Thoracic aorta (tissue), 2 donors: ENCODE measurements around the gene LGI4. TPM values are rescaled to one million over a fixed set of nuclear protein-coding genes. Genes with fewer than 3 reads are reported as not detected.

Experiments used
- total RNA-seq, 2 donors: library from RNA; depleted of rRNA; stranded (reverse); fragments of >200 nt; gene quantifications; one replicate each; pipeline versions ENCODE4 v1.1.0 to v1.2.3, GENCODE V29; 2016

LGI4 gene
- total RNA-seq, 2 donors from 2014 or later: 7.9 to 17.4 TPM

Other genes with a start within 250 kb of the LGI4 start
- 1 to 10 TPM; 1.5 to 1.7 TPM for gene ZNF30, start 208.2 kb downstream of the LGI4 start, total RNA-seq
- gene ZNF792, start 170.8 kb downstream of the LGI4 start, total RNA-seq: 1 to 10 TPM; 5.5 to 8.5 TPM
- 10 to 100 TPM; 42.9 to 83.5 TPM for gene GRAMD1A, start 134.7 kb downstream of the LGI4 start, total RNA-seq
- gene SCN1B, start 104.6 kb downstream of the LGI4 start, total RNA-seq: 10 to 100 TPM; 25.1 to 26.0 TPM
- gene HPN, start 93.3 kb downstream of the LGI4 start, total RNA-seq: 1 to 10 TPM in 1 of 2 donors, under 1 TPM in 1; 0.35 to 5.4 TPM
- 1 to 10 TPM in 1 of 2 donors, under 1 TPM in 1; 0.68 to 6.4 TPM for gene FXYD3, start 19.2 kb downstream of the LGI4 start, total RNA-seq
- 10 to 100 TPM; 50.7 to 65.8 TPM for gene FXYD1, start 3.8 kb upstream of the LGI4 start, total RNA-seq
- not detected for gene FXYD7, start 8.2 kb upstream of the LGI4 start, total RNA-seq
- gene FXYD5, start 19.7 kb upstream of the LGI4 start, total RNA-seq: 100 to 1,000 TPM in 1 of 2 donors, 10 to 100 TPM in 1; 65.0 to 106 TPM
- gene FAM187B, start 93.7 kb upstream of the LGI4 start, total RNA-seq: not detected
- 1 to 10 TPM; 7.6 to 9.3 TPM for gene LSR, start 113.9 kb upstream of the LGI4 start, total RNA-seq
- 100 to 1,000 TPM in 1 of 2 donors, 10 to 100 TPM in 1; 90.4 to 143 TPM for gene USF2, start 133.9 kb upstream of the LGI4 start, total RNA-seq
- under 1 TPM in 1 of 2 donors, not detected in 1; 0.28 TPM for gene HAMP, start 147.5 kb upstream of the LGI4 start, total RNA-seq
- 1 to 10 TPM in 1 of 2 donors, not detected in 1; 2.8 TPM for gene MAG, start 157.1 kb upstream of the LGI4 start, total RNA-seq
- gene CD22, start 194.1 kb upstream of the LGI4 start, total RNA-seq: 1 to 10 TPM; 1.4 to 3.6 TPM
- not detected for gene FFAR1, start 212.8 kb upstream of the LGI4 start, total RNA-seq
- not detected for gene FFAR3, start 223.4 kb upstream of the LGI4 start, total RNA-seq
- not detected for gene GPR42, start 236.0 kb upstream of the LGI4 start, total RNA-seq